Measurements from ENCODE around the gene RABGEF1.

Gene RABGEF1

DNA sequence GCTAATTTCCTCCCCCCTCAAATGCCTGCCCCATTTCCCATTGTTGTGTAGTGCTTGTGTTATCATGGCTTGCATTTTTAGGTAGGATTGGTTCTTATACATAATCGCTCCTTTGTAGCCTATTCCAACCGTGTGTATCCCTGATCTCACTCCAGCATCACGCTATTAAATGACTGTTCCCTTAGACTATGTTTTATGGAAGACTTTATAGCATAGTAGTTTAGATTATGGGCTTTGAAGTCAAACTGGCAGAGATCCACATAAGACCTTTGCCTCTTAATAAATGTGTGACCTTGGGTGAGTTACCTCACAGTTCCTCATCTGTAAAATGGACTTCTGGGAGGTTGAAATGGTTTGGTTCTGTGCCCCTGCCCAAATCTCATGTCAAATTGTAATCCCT, 5.4 kb upstream of the RABGEF1 start:
- H3K79me2 ChIP-seq (ENCODE audit: insufficient read depth, low read depth), result peaks cover 6% of the 10 kb centered on the region; the same call in 1 of the 2 replicates
- H4K20me1 ChIP-seq (ENCODE audit: insufficient read depth), result no peaks in the 10 kb centered on the region
- H3K4me3 ChIP-seq (IDR thresholded peaks at IDR 0.05; ENCODE audit: insufficient read depth, low read depth, low read length), result no peak overlapping the region
- no peaks in the 10 kb centered on the region for H3K27me3 ChIP-seq (ENCODE audit: insufficient read depth, low read depth)
- H2AFZ ChIP-seq (ENCODE audit: low read depth), result no peak overlapping the region
- H3K4me2 ChIP-seq, result no peak overlapping the region
- no peak overlapping the region for H3K27ac ChIP-seq
- no peak overlapping the region for H3K9ac ChIP-seq
- peaks cover 5% of the 10 kb centered on the region for H3K4me1 ChIP-seq (ENCODE audit: low read depth, poor library complexity, severe bottlenecking)
- TF ChIP-seq, protein P1, sequence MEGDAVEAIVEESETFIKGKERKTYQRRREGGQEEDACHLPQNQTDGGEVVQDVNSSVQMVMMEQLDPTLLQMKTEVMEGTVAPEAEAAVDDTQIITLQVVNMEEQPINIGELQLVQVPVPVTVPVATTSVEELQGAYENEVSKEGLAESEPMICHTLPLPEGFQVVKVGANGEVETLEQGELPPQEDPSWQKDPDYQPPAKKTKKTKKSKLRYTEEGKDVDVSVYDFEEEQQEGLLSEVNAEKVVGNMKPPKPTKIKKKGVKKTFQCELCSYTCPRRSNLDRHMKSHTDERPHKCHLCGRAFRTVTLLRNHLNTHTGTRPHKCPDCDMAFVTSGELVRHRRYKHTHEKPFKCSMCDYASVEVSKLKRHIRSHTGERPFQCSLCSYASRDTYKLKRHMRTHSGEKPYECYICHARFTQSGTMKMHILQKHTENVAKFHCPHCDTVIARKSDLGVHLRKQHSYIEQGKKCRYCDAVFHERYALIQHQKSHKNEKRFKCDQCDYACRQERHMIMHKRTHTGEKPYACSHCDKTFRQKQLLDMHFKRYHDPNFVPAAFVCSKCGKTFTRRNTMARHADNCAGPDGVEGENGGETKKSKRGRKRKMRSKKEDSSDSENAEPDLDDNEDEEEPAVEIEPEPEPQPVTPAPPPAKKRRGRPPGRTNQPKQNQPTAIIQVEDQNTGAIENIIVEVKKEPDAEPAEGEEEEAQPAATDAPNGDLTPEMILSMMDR (conservative IDR thresholded peaks at IDR 0.05; ENCODE audit: low read depth, low read length), result no peak
- no peaks in the 10 kb centered on the region for H3K36me3 ChIP-seq (ENCODE audit: insufficient read depth)

DNA sequence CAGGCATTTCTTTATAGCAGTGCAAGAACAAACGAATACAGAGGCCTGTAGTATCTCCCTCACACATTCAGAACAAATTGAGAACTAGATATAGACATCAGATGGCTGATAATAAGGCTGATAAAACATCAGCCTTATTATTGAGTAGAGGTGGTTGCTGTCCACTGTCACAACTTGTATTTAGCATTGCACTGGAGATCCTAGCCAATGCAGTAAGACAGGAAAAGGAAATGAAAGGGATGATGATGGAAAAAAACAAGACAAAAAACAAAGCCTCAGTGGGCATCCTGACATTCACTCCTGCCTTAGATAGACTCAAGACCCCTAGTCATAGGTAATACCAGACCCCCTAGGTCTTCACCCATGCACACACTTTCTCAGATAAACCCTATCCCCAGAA, 4.7 kb upstream of the RABGEF1 start:
- H3K4me1 ChIP-seq (ENCODE audit: low read depth, poor library complexity, severe bottlenecking), result peaks cover 5% of the 10 kb centered on the region
- H3K27ac ChIP-seq, result no peak overlapping the region
- TF ChIP-seq, protein P1 (conservative IDR thresholded peaks at IDR 0.05; ENCODE audit: low read depth, low read length), result no peak
- no peak overlapping the region for H3K4me3 ChIP-seq (IDR thresholded peaks at IDR 0.05; ENCODE audit: insufficient read depth, low read depth, low read length)
- no peaks in the 10 kb centered on the region for H3K36me3 ChIP-seq (ENCODE audit: insufficient read depth)
- peaks cover 6% of the 10 kb centered on the region; the same call in 1 of the 2 replicates for H3K79me2 ChIP-seq (ENCODE audit: insufficient read depth, low read depth)
- no peak overlapping the region for H2AFZ ChIP-seq (ENCODE audit: low read depth)
- no peaks in the 10 kb centered on the region for H3K27me3 ChIP-seq (ENCODE audit: insufficient read depth, low read depth)
- no peak overlapping the region for H3K4me2 ChIP-seq
- H3K9ac ChIP-seq, result no peak overlapping the region
- H4K20me1 ChIP-seq (ENCODE audit: insufficient read depth), result no peaks in the 10 kb centered on the region

DNA sequence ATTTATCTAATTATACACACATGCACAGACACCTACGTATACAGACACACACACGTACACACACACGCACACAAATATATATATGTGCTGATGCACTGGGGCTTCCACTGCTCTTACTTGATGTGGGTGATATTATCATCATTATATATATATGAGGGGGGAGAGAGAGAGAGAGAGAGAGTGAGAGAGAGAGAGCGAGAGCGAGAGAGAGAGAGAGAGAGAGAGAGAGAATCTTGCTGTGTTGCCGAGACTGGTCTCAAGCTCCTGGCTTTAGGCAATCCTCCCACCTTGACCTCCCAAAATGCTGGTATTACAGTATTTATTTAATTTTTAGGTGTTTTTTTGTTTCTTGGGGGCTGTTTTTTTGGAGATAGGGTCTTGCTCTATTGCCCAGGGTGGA, 3.6 kb upstream of the RABGEF1 start:
- Histone ChIP-seq H3K4me1 (ENCODE audit: low read depth, poor library complexity, severe bottlenecking) (peaks cover 9% of the 10 kb centered on the region), H4K20me1 (ENCODE audit: insufficient read depth) (no peaks in the 10 kb centered on the region), H3K27me3 (ENCODE audit: insufficient read depth, low read depth) (no peaks in the 10 kb centered on the region), H3K79me2 (ENCODE audit: insufficient read depth, low read depth) (peaks cover 16% of the 10 kb centered on the region; the same call in 1 of the 2 replicates), H3K4me2 (no peak overlapping the region), H3K9ac (no peak overlapping the region), H3K27ac (no peak overlapping the region), H3K36me3 (ENCODE audit: insufficient read depth) (no peaks in the 10 kb centered on the region), H3K4me3 (IDR thresholded peaks at IDR 0.05; ENCODE audit: insufficient read depth, low read depth, low read length) (no peak overlapping the region), H2AFZ (ENCODE audit: low read depth) (no peak overlapping the region)
- TF ChIP-seq, protein P1 (conservative IDR thresholded peaks at IDR 0.05; ENCODE audit: low read depth, low read length), result no peak

DNA sequence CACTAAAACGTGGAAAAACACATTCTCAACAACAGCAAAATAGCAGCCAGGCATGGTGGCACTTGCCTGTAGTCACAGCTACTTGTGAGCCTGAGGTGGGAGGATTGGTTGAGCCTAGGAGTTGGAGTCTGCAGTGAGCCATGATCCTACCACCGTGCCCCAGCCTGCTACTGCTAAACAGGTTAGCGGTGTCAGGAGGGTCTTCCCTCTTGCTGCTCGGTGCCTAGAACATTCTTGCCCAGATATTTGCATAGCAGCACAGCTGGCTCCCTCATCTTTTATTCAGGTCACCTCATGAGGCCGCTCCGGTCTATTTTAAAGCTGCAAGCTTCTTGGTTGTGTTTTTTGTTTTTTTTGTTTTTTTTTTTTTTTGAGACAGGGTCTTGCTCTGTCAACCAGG, 2.9 kb upstream of the RABGEF1 start:
- H3K36me3 ChIP-seq (ENCODE audit: insufficient read depth), result no peaks in the 10 kb centered on the region
- H3K9ac ChIP-seq, result no peak overlapping the region
- TF ChIP-seq, protein P1 (conservative IDR thresholded peaks at IDR 0.05; ENCODE audit: low read depth, low read length), result no peak
- H3K27ac ChIP-seq, result no peak overlapping the region
- H4K20me1 ChIP-seq (ENCODE audit: insufficient read depth), result no peaks in the 10 kb centered on the region
- H3K27me3 ChIP-seq (ENCODE audit: insufficient read depth, low read depth), result no peaks in the 10 kb centered on the region
- H3K4me3 ChIP-seq (IDR thresholded peaks at IDR 0.05; ENCODE audit: insufficient read depth, low read depth, low read length), result no peak overlapping the region
- H2AFZ ChIP-seq (ENCODE audit: low read depth), result no peak overlapping the region
- peaks cover 10% of the 10 kb centered on the region for H3K4me1 ChIP-seq (ENCODE audit: low read depth, poor library complexity, severe bottlenecking)
- H3K4me2 ChIP-seq, result no peak overlapping the region
- H3K79me2 ChIP-seq (ENCODE audit: insufficient read depth, low read depth), result peaks cover 17% of the 10 kb centered on the region; the same call in 1 of the 2 replicates
